H9 (cell line): ENCODE measurements around the gene DPM3. TPM values are rescaled to one million over a fixed set of nuclear protein-coding genes. Genes with fewer than 3 reads are reported as not detected.

Experiments
- DNase-seq: peaks from one replicate; pipeline ENCODE4 v3.0.0-alpha.2; 2017
- H2AFZ ChIP-seq: one replicate; pipeline ENCODE4 v1.6.1; 2013; ENCODE audit warnings: mild to moderate bottlenecking, low read length, control low read depth, moderate library complexity
- H2AK5ac ChIP-seq: 2 replicates; pipeline ENCODE4 v1.6.1; 2013; ENCODE audit warnings: low read length, control low read depth, mixed read lengths; ENCODE audit not compliant: insufficient read length
- H2BK120ac ChIP-seq: one replicate; pipeline ENCODE4 v1.6.1; 2013; ENCODE audit warnings: low read depth, mild to moderate bottlenecking, low read length, control low read depth, inconsistent platforms; ENCODE audit not compliant: poor library complexity, severe bottlenecking
- H2BK12ac ChIP-seq: 2 replicates; pipeline ENCODE4 v1.6.1; 2013; ENCODE audit warnings: low read length, control low read depth, mixed read lengths, low read depth; ENCODE audit not compliant: insufficient read length
- H2BK15ac ChIP-seq: 2 replicates; pipeline ENCODE4 v1.6.1; 2013; ENCODE audit warnings: low read depth, low read length, control low read depth
- H2BK20ac ChIP-seq: one replicate; pipeline ENCODE4 v1.6.1; 2013; ENCODE audit warnings: low read depth, mild to moderate bottlenecking, low read length, control low read depth, inconsistent platforms; ENCODE audit not compliant: poor library complexity, severe bottlenecking
- H2BK5ac ChIP-seq: 2 replicates; pipeline ENCODE4 v1.6.1; 2013; ENCODE audit warnings: low read length, control low read depth, mixed read lengths; ENCODE audit not compliant: insufficient read length
- H3K14ac ChIP-seq: 2 replicates; pipeline ENCODE4 v1.6.1; 2013; ENCODE audit warnings: low read length, control low read depth; ENCODE audit not compliant: insufficient read depth
- H3K18ac ChIP-seq: 2 replicates; pipeline ENCODE4 v1.6.1; 2013; ENCODE audit warnings: low read depth, mild to moderate bottlenecking, mixed read lengths, low read length, control low read depth; ENCODE audit not compliant: insufficient read length
- H3K23ac ChIP-seq: 2 replicates; pipeline ENCODE4 v1.6.1; 2013; ENCODE audit warnings: low read length, control low read depth, mixed read lengths, low read depth; ENCODE audit not compliant: insufficient read length
- H3K23me2 ChIP-seq: 2 replicates; pipeline ENCODE4 v1.6.1; 2013; ENCODE audit warnings: low read depth, mild to moderate bottlenecking, mixed read lengths, low read length, control low read depth; ENCODE audit not compliant: insufficient read length, poor library complexity, severe bottlenecking
- H3K27ac ChIP-seq: 2 replicates; pipeline ENCODE4 v1.5.1; 2013; ENCODE audit warnings: low read length, control low read depth, mixed read lengths, low read depth; ENCODE audit not compliant: insufficient read length
- H3K27me3 ChIP-seq: 2 replicates; pipeline ENCODE4 v1.6.1; 2013; ENCODE audit warnings: low read length, control low read depth, inconsistent platforms; ENCODE audit not compliant: insufficient read depth
- H3K4ac ChIP-seq: 2 replicates; pipeline ENCODE4 v1.6.1; 2013; ENCODE audit warnings: low read depth, mild to moderate bottlenecking, control low read depth, inconsistent platforms, low read length, moderate library complexity
- H3K4me1 ChIP-seq: 2 replicates; pipeline ENCODE4 v1.6.1; 2013; ENCODE audit warnings: low read length, control low read depth, inconsistent platforms; ENCODE audit not compliant: insufficient read depth
- H3K4me2 ChIP-seq: 2 replicates; pipeline ENCODE4 v1.6.1; 2013; ENCODE audit warnings: low read length, control low read depth, mixed read lengths; ENCODE audit not compliant: insufficient read length, insufficient read depth
- H3K56ac ChIP-seq: 2 replicates; pipeline ENCODE4 v1.6.1; 2013; ENCODE audit warnings: low read depth, mild to moderate bottlenecking, mixed read lengths, low read length, control low read depth; ENCODE audit not compliant: insufficient read length
- H3K79me1 ChIP-seq: 2 replicates; pipeline ENCODE4 v1.6.1; 2013; ENCODE audit warnings: low read depth, mild to moderate bottlenecking, moderate library complexity, low read length, control low read depth, inconsistent platforms; ENCODE audit not compliant: insufficient read depth, poor library complexity, severe bottlenecking
- H3K79me2 ChIP-seq: 2 replicates; pipeline ENCODE4 v1.6.1; 2013; ENCODE audit warnings: low read length, control low read depth, inconsistent platforms; ENCODE audit not compliant: insufficient read depth
- H3K9ac ChIP-seq: 2 replicates; pipeline ENCODE4 v1.6.1; 2013; ENCODE audit warnings: low read length, control low read depth, mixed read lengths; ENCODE audit not compliant: insufficient read length; ENCODE audit errors: extremely low read depth
- H3K9me3 ChIP-seq: one replicate; pipeline ENCODE4 v1.6.1; 2013; ENCODE audit warnings: low read depth, low read length, inconsistent platforms; ENCODE audit not compliant: control insufficient read depth
- H3T11ph ChIP-seq: one replicate; pipeline ENCODE4 v1.6.1; 2013; ENCODE audit warnings: mild to moderate bottlenecking, low read length, control low read depth, inconsistent platforms
- H4K20me1 ChIP-seq: one replicate; pipeline ENCODE4 v1.6.1; 2013; ENCODE audit not compliant: control insufficient read depth, insufficient read length, insufficient read depth
- H4K5ac ChIP-seq: 2 replicates; pipeline ENCODE4 v1.6.1; 2013; ENCODE audit warnings: low read depth, mild to moderate bottlenecking, mixed read lengths, low read length, control low read depth; ENCODE audit not compliant: insufficient read length
- H4K8ac ChIP-seq: replicated peaks from 2 replicates; pipeline ENCODE4 v1.6.1; 2013; ENCODE audit warnings: low read length, control low read depth, mixed read lengths, low read depth; ENCODE audit not compliant: insufficient read length
- H4K91ac ChIP-seq: 2 replicates; pipeline ENCODE4 v1.6.1; 2013; ENCODE audit warnings: low read depth, mild to moderate bottlenecking, moderate library complexity, mixed read lengths, low read length, control low read depth; ENCODE audit not compliant: insufficient read length
- H3K27ac Mint-ChIP-seq, 3 experiments: 2 replicates in 2 of 3; 3 replicates in 1 of 3; pipeline ENCODE4 v1.8.0; 2020 to 2021; ENCODE audit warnings: mixed read lengths in 3 of 3, mild to moderate bottlenecking in 1 of 3, moderate library complexity in 1 of 3
- H3K27me3 Mint-ChIP-seq: 2 replicates; pipeline ENCODE4 v1.8.0; 2021; ENCODE audit warnings: low read depth, mild to moderate bottlenecking, moderate library complexity, mixed read lengths
- H3K36me3 Mint-ChIP-seq, 3 experiments: 2 replicates in 2 of 3; 3 replicates in 1 of 3; pipeline ENCODE4 v1.8.0; 2020 to 2021; ENCODE audit warnings: low read depth in 3 of 3, mixed read lengths in 3 of 3; ENCODE audit not compliant: insufficient read depth in 1 of 3
- H3K4me1 Mint-ChIP-seq, 2 experiments: 2 replicates each; pipeline ENCODE4 v1.8.0; 2020; ENCODE audit warnings: mixed read lengths in 2 of 2
- H3K4me3 Mint-ChIP-seq, 2 experiments: 2 replicates in 1 of 2; 3 replicates in 1 of 2; pipeline ENCODE4 v1.8.0; 2020 to 2021; ENCODE audit warnings: mild to moderate bottlenecking in 2 of 2, mixed read lengths in 2 of 2, moderate library complexity in 1 of 2
- H3K9me3 Mint-ChIP-seq, 2 experiments: 2 replicates in 1 of 2; 3 replicates in 1 of 2; pipeline ENCODE4 v1.8.0; 2020; ENCODE audit warnings: mild to moderate bottlenecking in 2 of 2, mixed read lengths in 2 of 2, moderate library complexity in 1 of 2
- WGBS: extraction: QIAGEN DNeasy Blood & Tissue Kit; methylation state at CpG from one replicate; pipeline ENCODE4 v1.1.7; 2013; ENCODE audit warnings: missing lambda C conversion rate, low lambda C conversion rate, mixed read lengths; ENCODE audit not compliant: insufficient read length; ENCODE audit errors: extremely low coverage; 5-methylcytosine and 5-hydroxymethylcytosine counted together
- total RNA-seq: library from RNA; stranded (reverse); gene quantifications from 2 replicates; pipeline ENCODE4 v1.2.1, GENCODE V29; 2021
- TF ChIP-seq, protein P1 (sequence below): fragments of 200-600 bp; sonication (generic); conservative IDR thresholded peaks from 3 replicates; pipeline ENCODE4 v1.8.0; 2021; ENCODE audit warnings: antibody characterized with exemption, mild to moderate bottlenecking

Gene DPM3
- total RNA-seq, 1 experiment from 2014 or later = 48.5 TPM

DNA sequence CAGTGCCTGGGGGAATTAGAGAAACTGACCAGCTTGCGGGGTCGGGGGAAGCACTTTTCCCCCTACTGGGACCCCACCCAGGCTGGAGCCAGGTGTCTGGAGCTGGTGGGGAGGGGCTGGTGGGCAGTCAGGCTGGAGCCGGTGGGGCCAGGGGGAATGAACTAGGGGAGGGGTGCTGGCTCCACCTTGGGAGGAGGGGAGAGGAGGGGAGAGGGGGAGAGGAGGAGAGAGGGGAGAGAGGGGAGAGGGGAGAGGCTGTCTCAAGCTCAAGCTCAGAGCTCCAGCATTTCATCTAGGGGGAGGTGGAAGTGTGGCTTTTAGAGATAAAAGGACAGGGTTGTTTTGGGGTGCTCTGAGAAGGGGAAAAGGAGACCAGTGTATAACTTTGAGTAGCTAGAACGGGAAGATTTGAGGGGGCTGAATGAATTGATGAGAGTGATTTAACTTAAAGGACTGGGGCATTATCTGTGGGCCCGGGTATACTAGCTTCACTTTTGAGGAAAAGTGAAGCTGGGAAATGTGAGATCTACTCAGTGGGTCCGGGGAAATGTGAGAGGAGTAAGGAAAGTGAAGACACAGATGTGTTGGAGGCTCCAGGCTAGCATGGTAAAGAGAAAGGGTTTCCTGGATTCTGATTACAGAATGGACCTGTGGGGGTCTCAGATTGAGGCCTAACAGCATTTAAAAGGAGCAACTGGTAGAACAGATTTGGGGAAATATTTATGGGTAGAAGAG, 9.9 kb downstream of the DPM3 start:
- no peak overlapping the region for H2BK15ac ChIP-seq
- WGBS = no CpG with 5 or more reads among the region's 6 CpGs
- H3K9me3 Mint-ChIP-seq = no peaks in the 10 kb centered on the region; a peak in 1 of 5 replicates
- H3K27me3 Mint-ChIP-seq = peaks cover 66% of the 10 kb centered on the region
- no peak overlapping the region for H3K18ac ChIP-seq
- H3T11ph ChIP-seq = no peak overlapping the region
- H4K5ac ChIP-seq = no peak overlapping the region
- TF ChIP-seq, protein P1, sequence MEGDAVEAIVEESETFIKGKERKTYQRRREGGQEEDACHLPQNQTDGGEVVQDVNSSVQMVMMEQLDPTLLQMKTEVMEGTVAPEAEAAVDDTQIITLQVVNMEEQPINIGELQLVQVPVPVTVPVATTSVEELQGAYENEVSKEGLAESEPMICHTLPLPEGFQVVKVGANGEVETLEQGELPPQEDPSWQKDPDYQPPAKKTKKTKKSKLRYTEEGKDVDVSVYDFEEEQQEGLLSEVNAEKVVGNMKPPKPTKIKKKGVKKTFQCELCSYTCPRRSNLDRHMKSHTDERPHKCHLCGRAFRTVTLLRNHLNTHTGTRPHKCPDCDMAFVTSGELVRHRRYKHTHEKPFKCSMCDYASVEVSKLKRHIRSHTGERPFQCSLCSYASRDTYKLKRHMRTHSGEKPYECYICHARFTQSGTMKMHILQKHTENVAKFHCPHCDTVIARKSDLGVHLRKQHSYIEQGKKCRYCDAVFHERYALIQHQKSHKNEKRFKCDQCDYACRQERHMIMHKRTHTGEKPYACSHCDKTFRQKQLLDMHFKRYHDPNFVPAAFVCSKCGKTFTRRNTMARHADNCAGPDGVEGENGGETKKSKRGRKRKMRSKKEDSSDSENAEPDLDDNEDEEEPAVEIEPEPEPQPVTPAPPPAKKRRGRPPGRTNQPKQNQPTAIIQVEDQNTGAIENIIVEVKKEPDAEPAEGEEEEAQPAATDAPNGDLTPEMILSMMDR = no peak
- no peak overlapping the region for H4K8ac ChIP-seq
- no peak overlapping the region for H3K9ac ChIP-seq
- H3K4me1 ChIP-seq = no peaks in the 10 kb centered on the region; the same call in 1 of the 2 replicates
- H3K79me2 ChIP-seq = no peaks in the 10 kb centered on the region
- H4K91ac ChIP-seq = no peak overlapping the region
- H2AK5ac ChIP-seq = no peak overlapping the region
- H3K9me3 ChIP-seq = no peaks in the 10 kb centered on the region
- peaks cover 2 to 12% (median 6%) of the 10 kb centered on the region in 3 experiments; a peak in 6 of 7 replicates for H3K36me3 Mint-ChIP-seq
- no peak overlapping the region for H3K23ac ChIP-seq
- H3K27me3 ChIP-seq = peaks cover 24% of the 10 kb centered on the region; the same call in 1 of the 2 replicates
- no peak overlapping the region for H3K4ac ChIP-seq
- H3K4me1 Mint-ChIP-seq = peaks cover 52 to 57% of the 10 kb centered on the region in 2 experiments
- H2AFZ ChIP-seq = no peak overlapping the region
- no peak overlapping the region for H2BK120ac ChIP-seq
- no peaks in the 10 kb centered on the region for H3K79me1 ChIP-seq
- H3K27ac ChIP-seq = no peak overlapping the region
- H2BK20ac ChIP-seq = no peak overlapping the region
- no peak for DNase-seq
- H3K14ac ChIP-seq = no peak overlapping the region
- H3K4me3 Mint-ChIP-seq = peak overlapping the region; percentile 37 to 82; a peak in 4 of 5 replicates
- peaks cover 32% of the 10 kb centered on the region for H3K23me2 ChIP-seq
- peak overlapping the region; percentile 41 for H3K4me2 ChIP-seq
- H4K20me1 ChIP-seq = peaks cover 2% of the 10 kb centered on the region
- H3K27ac Mint-ChIP-seq = peak overlapping the region in 1 of 3 experiments; percentile 25; a peak in 2 of 7 replicates
- H2BK5ac ChIP-seq = no peak overlapping the region
- H3K56ac ChIP-seq = no peak overlapping the region
- no peak overlapping the region for H2BK12ac ChIP-seq
